Kidney (tissue), 14 donors: ENCODE results near the gene GDF15. TPM values are rescaled to one million over a fixed set of nuclear protein-coding genes. Genes with fewer than 3 reads are reported as not detected.

Experiments
- DNase-seq, 5 donors: peaks; one replicate each; pipeline ENCODE4 v3.0.0-alpha.2; 2013 to 2020
- FAIRE-seq: peaks from 2 replicates; lab custom pipeline; 2012; peaks lifted over from hg19 to GRCh38; lab: Jason Lieb, UNC
- H3K27ac ChIP-seq, 2 donors: one replicate each; pipeline ENCODE4 v1.7.0; 2013; ENCODE audit warnings: low read depth in 2 of 2, low read length in 2 of 2, inconsistent platforms in 1 of 2
- H3K27me3 ChIP-seq: one replicate; pipeline ENCODE4 v1.7.1; 2013; ENCODE audit warnings: low read length, inconsistent platforms; ENCODE audit not compliant: control insufficient read depth, insufficient read depth
- H3K36me3 ChIP-seq, 3 donors: one replicate each; pipeline versions ENCODE4 v1.7.0 to v1.7.1; 2013; ENCODE audit warnings: low read length in 3 of 3, control low read depth in 1 of 3, inconsistent platforms in 1 of 3; ENCODE audit not compliant: insufficient read depth in 3 of 3, control insufficient read depth in 2 of 3
- H3K4me1 ChIP-seq, 3 donors: one replicate each; pipeline versions ENCODE4 v1.7.0 to v1.7.1; 2013; ENCODE audit warnings: low read length in 3 of 3, inconsistent platforms in 1 of 3, low read depth in 1 of 3; ENCODE audit not compliant: control insufficient read depth in 2 of 3, insufficient read depth in 2 of 3
- H3K4me3 ChIP-seq, 3 donors: one replicate each; pipeline versions ENCODE4 v1.7.0 to v1.8.1; 2013; ENCODE audit warnings: low read length in 3 of 3, control low read depth in 1 of 3, inconsistent platforms in 1 of 3
- H3K9ac ChIP-seq, 3 donors: one replicate each; pipeline versions ENCODE4 v1.7.0 to v1.7.1; 2013; ENCODE audit warnings: low read length in 3 of 3, control low read depth in 1 of 3, inconsistent platforms in 1 of 3
- H3K9me3 ChIP-seq, 3 donors: one replicate each; pipeline versions ENCODE4 v1.7.0 to v1.7.1; 2013; ENCODE audit warnings: low read length in 3 of 3, control low read depth in 1 of 3, inconsistent platforms in 1 of 3; ENCODE audit not compliant: control insufficient read depth in 2 of 3, insufficient read depth in 1 of 3
- intact Hi-C: fragments of 100-400 bp; cut with DNase I; formaldehyde crosslinking; loops from one replicate; pipeline ENCODE4 v1.11.1; 2022
- polyA plus RNA-seq: library from polyadenylated mRNA; stranded (reverse); fragments of 350-450 nt; fragmentation: Illumina TruSeq; extraction: RNeasy Lipid Tissue Mini Kit (QIAGEN cat#74804); gene quantifications from one replicate; pipeline ENCODE4 v1.2.3, GENCODE V29; 2014; ENCODE audit warnings: low read depth, low replicate concordance; ENCODE audit not compliant: insufficient read depth
- total RNA-seq: library from RNA; stranded (reverse); fragmentation: NEBNext Ultra II Directional; extraction: Animal tissue kit (Norgen Biotek cat#: 25700); gene quantifications from one replicate; pipeline ENCODE4 v1.2.1, GENCODE V29; 2021
- TF ChIP-seq, protein P1 (sequence below): IDR thresholded peaks from 3 replicates; pipeline ENCODE4 v1.5.1; 2012; ENCODE audit warnings: mild to moderate bottlenecking, moderate library complexity, borderline replicate concordance; ENCODE audit not compliant: insufficient read depth; ENCODE audit errors: extremely low read depth
- donor health status: control.
- donor health status: control.
- donor health status: control.
- donor health status: control.
- donor health status: control.
- donor health status: DM: yes; HTN: yes; CAD: no.
- donor health status: Normal renal cell carcinoma (clear cell type).

The GDF15 gene
- total and polyA plus RNA-seq, 2 donors from 2014 or later, result 51.2 to 154 TPM

GRCh38 chr19:18349524-18350128, 36.3 kb upstream of the GDF15 start:
- peaks cover 0 to 6% (median 3%) of the 10 kb centered on the region in 3 donors for H3K36me3 ChIP-seq
- no peak overlapping the region for H3K27ac ChIP-seq
- no peak overlapping the region for H3K4me3 ChIP-seq
- no peaks in the 10 kb centered on the region for H3K27me3 ChIP-seq
- H3K9ac ChIP-seq, result no peak overlapping the region
- TF ChIP-seq, protein P1, sequence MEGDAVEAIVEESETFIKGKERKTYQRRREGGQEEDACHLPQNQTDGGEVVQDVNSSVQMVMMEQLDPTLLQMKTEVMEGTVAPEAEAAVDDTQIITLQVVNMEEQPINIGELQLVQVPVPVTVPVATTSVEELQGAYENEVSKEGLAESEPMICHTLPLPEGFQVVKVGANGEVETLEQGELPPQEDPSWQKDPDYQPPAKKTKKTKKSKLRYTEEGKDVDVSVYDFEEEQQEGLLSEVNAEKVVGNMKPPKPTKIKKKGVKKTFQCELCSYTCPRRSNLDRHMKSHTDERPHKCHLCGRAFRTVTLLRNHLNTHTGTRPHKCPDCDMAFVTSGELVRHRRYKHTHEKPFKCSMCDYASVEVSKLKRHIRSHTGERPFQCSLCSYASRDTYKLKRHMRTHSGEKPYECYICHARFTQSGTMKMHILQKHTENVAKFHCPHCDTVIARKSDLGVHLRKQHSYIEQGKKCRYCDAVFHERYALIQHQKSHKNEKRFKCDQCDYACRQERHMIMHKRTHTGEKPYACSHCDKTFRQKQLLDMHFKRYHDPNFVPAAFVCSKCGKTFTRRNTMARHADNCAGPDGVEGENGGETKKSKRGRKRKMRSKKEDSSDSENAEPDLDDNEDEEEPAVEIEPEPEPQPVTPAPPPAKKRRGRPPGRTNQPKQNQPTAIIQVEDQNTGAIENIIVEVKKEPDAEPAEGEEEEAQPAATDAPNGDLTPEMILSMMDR, result peak; percentile 90
- FAIRE-seq, result peak; percentile 89
- H3K4me1 ChIP-seq, result peaks cover 0 to 2% (median 0%) of the 10 kb centered on the region in 3 donors
- intact Hi-C loops, result loop anchor here (10.0 kb wide), 1 partner anchor 55 kb away; no protein-coding TSS in a partner anchor
- no peaks in the 10 kb centered on the region for H3K9me3 ChIP-seq
- DNase-seq, result peak in 3 of 5 donors; percentile 42 to 84 (median 55)

DNA sequence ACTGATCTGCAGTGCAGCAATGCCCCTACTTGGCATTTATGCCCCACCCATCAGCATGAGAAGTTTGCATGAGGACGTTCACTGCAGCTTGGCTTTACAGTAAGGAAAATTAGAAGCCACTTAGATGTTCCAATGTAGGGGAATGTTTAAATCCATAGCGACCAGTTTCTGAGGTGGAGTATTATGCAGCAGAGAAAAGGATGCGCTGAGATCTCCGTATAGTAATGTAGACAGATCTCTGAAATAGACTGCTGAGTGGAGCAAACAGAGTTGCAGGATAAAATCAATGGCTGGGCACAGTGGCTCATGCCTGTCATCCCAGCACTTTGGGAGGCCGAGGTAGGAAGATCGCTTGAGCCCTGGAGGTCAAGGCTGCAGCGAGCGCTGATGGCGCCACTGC, 35.5 kb upstream of the GDF15 start:
- no peaks in the 10 kb centered on the region for H3K27me3 ChIP-seq
- FAIRE-seq (no peak), DNase-seq (no peak)
- TF ChIP-seq, protein P1, result no peak
- no peaks in the 10 kb centered on the region for H3K9me3 ChIP-seq
- H3K27ac ChIP-seq, result no peak overlapping the region
- H3K9ac ChIP-seq, result no peak overlapping the region
- H3K36me3 ChIP-seq, result peaks cover 0 to 8% (median 3%) of the 10 kb centered on the region in 3 donors
- peaks cover 0 to 2% (median 0%) of the 10 kb centered on the region in 3 donors for H3K4me1 ChIP-seq
- H3K4me3 ChIP-seq, result no peak overlapping the region
- intact Hi-C loops, result no loop called here

DNA sequence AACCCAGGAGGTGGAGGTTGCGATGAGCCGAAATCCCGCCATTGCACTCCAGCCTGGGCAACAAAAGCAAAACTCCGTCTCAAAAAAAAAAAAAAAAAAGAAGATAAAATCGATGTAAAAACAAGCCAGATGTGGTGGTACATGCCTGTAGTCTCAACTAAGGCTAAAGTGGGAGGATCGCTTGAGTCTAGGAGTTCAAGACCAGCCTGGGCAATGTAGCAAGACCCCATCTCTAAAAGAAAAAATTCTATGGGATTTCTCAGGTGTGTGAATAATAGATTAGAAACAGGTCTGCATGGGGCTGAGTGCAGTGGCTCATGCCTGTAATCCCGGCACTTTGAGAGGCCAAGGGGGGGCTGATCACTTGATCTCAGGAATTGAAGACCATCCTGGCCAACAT, 34.4 kb upstream of the GDF15 start:
- DNase-seq (no peak), FAIRE-seq (no peak)
- Histone ChIP-seq H3K4me3 (no peak overlapping the region), H3K9ac (no peak overlapping the region), H3K9me3 (no peaks in the 10 kb centered on the region), H3K27me3 (no peaks in the 10 kb centered on the region), H3K4me1 (no peaks in the 10 kb centered on the region), H3K27ac (no peak overlapping the region), H3K36me3 (peaks cover 0 to 19% (median 4%) of the 10 kb centered on the region in 3 donors)
- TF ChIP-seq, protein P1, result no peak
- intact Hi-C loops, result no loop called here
